Neural progenitor cell (in vitro differentiated cells): Measurements from ENCODE around the gene CDK7.

ENCODE experiments used
- CTCF ChIP-seq: fragments of 200-600 bp; sonication (generic); IDR thresholded peaks from 2 replicates; pipeline ENCODE4 v1.5.1; 2017; ENCODE audit warnings: antibody characterized with exemption, mild to moderate bottlenecking
- EZH2phosphoT487 ChIP-seq: fragments of 200-600 bp; sonication (generic); IDR thresholded peaks from 2 replicates; pipeline ENCODE4 v1.6.1; 2017; ENCODE audit warnings: antibody characterized with exemption

GRCh38 chr5:69288069-69288468 is 53.4 kb downstream of the CDK7 start:
- no peak for TF ChIP-seq CTCF
- no peak for TF ChIP-seq EZH2phosphoT487
